Trophoblast cell (in vitro differentiated cells and primary cell): ENCODE data around the gene FAM76A.

Source experiments
- DNase-seq, 2 donors: peaks; one replicate each; pipeline ENCODE4 v3.0.0-alpha.2; 2016
- H2AFZ ChIP-seq: 2 replicates; pipeline ENCODE4 v1.6.1; 2013; ENCODE audit warnings: low read length, moderate library complexity, mild to moderate bottlenecking; ENCODE audit not compliant: insufficient read depth, poor library complexity
- H2AK5ac ChIP-seq: 2 replicates; pipeline ENCODE4 v1.6.1; 2013; ENCODE audit warnings: mild to moderate bottlenecking, low read length
- H2BK120ac ChIP-seq: 2 replicates; pipeline ENCODE4 v1.6.1; 2013; ENCODE audit warnings: low read length, mild to moderate bottlenecking, moderate library complexity; ENCODE audit not compliant: insufficient read depth, poor library complexity
- H2BK12ac ChIP-seq: 2 replicates; pipeline ENCODE4 v1.6.1; 2013; ENCODE audit warnings: mild to moderate bottlenecking, low read length, moderate library complexity
- H2BK5ac ChIP-seq: 2 replicates; pipeline ENCODE4 v1.6.1; 2013; ENCODE audit warnings: low read length, low read depth, moderate library complexity, mild to moderate bottlenecking; ENCODE audit not compliant: poor library complexity
- H3K14ac ChIP-seq: 2 replicates; pipeline ENCODE4 v1.6.1; 2013; ENCODE audit warnings: mild to moderate bottlenecking, low read length
- H3K18ac ChIP-seq: 2 replicates; pipeline ENCODE4 v1.6.1; 2013; ENCODE audit warnings: mild to moderate bottlenecking, low read length
- H3K23ac ChIP-seq: 2 replicates; pipeline ENCODE4 v1.6.1; 2013; ENCODE audit warnings: low read length
- H3K27ac ChIP-seq: 2 replicates; pipeline ENCODE4 v1.5.1; 2013; ENCODE audit warnings: low read depth, mild to moderate bottlenecking, inconsistent platforms, low read length, moderate library complexity
- H3K27me3 ChIP-seq: 2 replicates; pipeline ENCODE4 v1.6.1; 2013; ENCODE audit warnings: inconsistent platforms, mild to moderate bottlenecking, low read length, moderate library complexity; ENCODE audit not compliant: insufficient read depth
- H3K36me3 ChIP-seq, 2 experiments: 1 replicate in 1 of 2; 2 replicates in 1 of 2; pipeline ENCODE4 v1.6.1; 2013; ENCODE audit warnings: low read length in 2 of 2, mild to moderate bottlenecking in 2 of 2, moderate library complexity in 1 of 2; ENCODE audit not compliant: insufficient read depth in 2 of 2, control insufficient read depth in 1 of 2
- H3K4ac ChIP-seq: 2 replicates; pipeline ENCODE4 v1.6.1; 2013; ENCODE audit warnings: low read depth, mild to moderate bottlenecking, low read length, moderate library complexity
- H3K4me1 ChIP-seq, 2 experiments: 1 replicate in 1 of 2; 2 replicates in 1 of 2; pipeline ENCODE4 v1.6.1; 2013; ENCODE audit warnings: low read length in 2 of 2, mild to moderate bottlenecking in 2 of 2, moderate library complexity in 1 of 2; ENCODE audit not compliant: insufficient read depth in 2 of 2, control insufficient read depth in 1 of 2
- H3K4me2 ChIP-seq: 2 replicates; pipeline ENCODE4 v1.6.1; 2013; ENCODE audit warnings: inconsistent platforms, mild to moderate bottlenecking, low read length, moderate library complexity
- H3K4me3 ChIP-seq: 2 replicates; pipeline ENCODE4 v1.5.1; 2013; ENCODE audit warnings: mild to moderate bottlenecking, low read depth, low read length, inconsistent platforms
- H3K79me1 ChIP-seq: one replicate; pipeline ENCODE4 v1.6.1; 2013; ENCODE audit warnings: low read length
- H3K79me2 ChIP-seq: 2 replicates; pipeline ENCODE4 v1.6.1; 2013; ENCODE audit warnings: low read length, mild to moderate bottlenecking; ENCODE audit not compliant: control insufficient read depth, insufficient read depth, poor library complexity
- H3K9ac ChIP-seq: 2 replicates; pipeline ENCODE4 v1.6.1; 2013; ENCODE audit warnings: mild to moderate bottlenecking, low read length
- H3K9me3 ChIP-seq: 2 replicates; pipeline ENCODE4 v1.6.1; 2013; ENCODE audit warnings: low read depth, mild to moderate bottlenecking, control low read depth, inconsistent platforms, low read length; ENCODE audit not compliant: insufficient read depth
- H4K12ac ChIP-seq: 2 replicates; pipeline ENCODE4 v1.6.1; 2013; ENCODE audit warnings: low read depth, mild to moderate bottlenecking, low read length, moderate library complexity
- H4K8ac ChIP-seq: 2 replicates; pipeline ENCODE4 v1.6.1; 2013; ENCODE audit warnings: low read depth, mild to moderate bottlenecking, low read length, moderate library complexity
- H4K91ac ChIP-seq: one replicate; pipeline ENCODE4 v1.6.1; 2013; ENCODE audit warnings: low read depth, mild to moderate bottlenecking, low read length, moderate library complexity
- WGBS: extraction: QIAGEN DNeasy Blood & Tissue Kit; methylation state at CpG from one replicate; pipeline ENCODE4 v1.1.7; 2013; ENCODE audit warnings: missing lambda C conversion rate; ENCODE audit not compliant: insufficient read length, insufficient coverage; ENCODE audit errors: extremely low coverage; 5-methylcytosine and 5-hydroxymethylcytosine counted together

The FAM76A gene

GRCh38 chr1:27744556-27744955, 18.8 kb downstream of the FAM76A start:
- H3K36me3 ChIP-seq = peaks cover 15 to 27% of the 10 kb centered on the region in 2 experiments
- H3K4me1 ChIP-seq = no peaks in the 10 kb centered on the region
- no peak overlapping the region for H3K14ac ChIP-seq
- no peak overlapping the region for H4K8ac ChIP-seq
- H4K12ac ChIP-seq = no peak overlapping the region
- H3K4me2 ChIP-seq = no peak overlapping the region
- no peak overlapping the region for H3K4ac ChIP-seq
- no peak overlapping the region for H4K91ac ChIP-seq
- H2AFZ ChIP-seq = no peak overlapping the region
- no peaks in the 10 kb centered on the region for H3K79me1 ChIP-seq
- H3K23ac ChIP-seq = no peak overlapping the region
- WGBS = no CpG with 5 or more reads among the region's 5 CpGs
- H3K79me2 ChIP-seq = no peaks in the 10 kb centered on the region
- H2BK120ac ChIP-seq = no peak overlapping the region
- no peak overlapping the region for H3K9ac ChIP-seq
- no peak overlapping the region for H3K4me3 ChIP-seq
- no peak overlapping the region for H2BK12ac ChIP-seq
- no peak overlapping the region for H2AK5ac ChIP-seq
- DNase-seq = no peak
- H3K27me3 ChIP-seq = no peaks in the 10 kb centered on the region
- no peak overlapping the region for H2BK5ac ChIP-seq
- no peak overlapping the region for H3K18ac ChIP-seq
- H3K27ac ChIP-seq = no peak overlapping the region
- H3K9me3 ChIP-seq = no peaks in the 10 kb centered on the region

- no peak overlapping the region for H3K27ac ChIP-seq
- no peak overlapping the region for H3K4me2 ChIP-seq
- no peaks in the 10 kb centered on the region for H3K27me3 ChIP-seq
- H4K91ac ChIP-seq = no peak overlapping the region
- H3K36me3 ChIP-seq = peaks cover 13 to 28% of the 10 kb centered on the region in 2 experiments
- H3K4ac ChIP-seq = no peak overlapping the region
- no peak overlapping the region for H3K23ac ChIP-seq
- H3K14ac ChIP-seq = no peak overlapping the region
- no peak overlapping the region for H3K18ac ChIP-seq
- H2BK120ac ChIP-seq = no peak overlapping the region
- H2BK5ac ChIP-seq = no peak overlapping the region
- peak; percentile 73 to 92 for DNase-seq
- H3K79me2 ChIP-seq = no peaks in the 10 kb centered on the region
- no peak overlapping the region for H3K9ac ChIP-seq
- H4K8ac ChIP-seq = no peak overlapping the region
- H2AFZ ChIP-seq = no peak overlapping the region
- WGBS = no CpG with 5 or more reads among the region's 4 CpGs
- no peak overlapping the region for H3K4me3 ChIP-seq
- H2AK5ac ChIP-seq = no peak overlapping the region
- H2BK12ac ChIP-seq = no peak overlapping the region
- H3K4me1 ChIP-seq = no peaks in the 10 kb centered on the region
- no peaks in the 10 kb centered on the region for H3K9me3 ChIP-seq
- no peaks in the 10 kb centered on the region for H3K79me1 ChIP-seq
- no peak overlapping the region for H4K12ac ChIP-seq
These were observed 19.7 kb downstream of the FAM76A start for GRCh38 chr1:27745466-27745865.

- H4K91ac ChIP-seq = no peak overlapping the region
- H3K27ac ChIP-seq = no peak overlapping the region
- H3K4me2 ChIP-seq = no peak overlapping the region
- H3K4ac ChIP-seq = no peak overlapping the region
- no peak overlapping the region for H3K4me3 ChIP-seq
- H2AFZ ChIP-seq = no peak overlapping the region
- H3K9ac ChIP-seq = no peak overlapping the region
- H3K18ac ChIP-seq = no peak overlapping the region
- no peak for DNase-seq
- H4K8ac ChIP-seq = no peak overlapping the region
- H3K4me1 ChIP-seq = no peaks in the 10 kb centered on the region
- no peak overlapping the region for H2BK5ac ChIP-seq
- no CpG with 5 or more reads among the region's 3 CpGs for WGBS
- H3K36me3 ChIP-seq = peaks cover 18 to 34% of the 10 kb centered on the region in 2 experiments
- H3K79me1 ChIP-seq = no peaks in the 10 kb centered on the region
- H3K14ac ChIP-seq = no peak overlapping the region
- no peak overlapping the region for H2BK12ac ChIP-seq
- no peaks in the 10 kb centered on the region for H3K27me3 ChIP-seq
- no peak overlapping the region for H2BK120ac ChIP-seq
- H3K9me3 ChIP-seq = no peaks in the 10 kb centered on the region
- H2AK5ac ChIP-seq = no peak overlapping the region
- no peak overlapping the region for H3K23ac ChIP-seq
- H3K79me2 ChIP-seq = no peaks in the 10 kb centered on the region
- H4K12ac ChIP-seq = no peak overlapping the region
These were observed 26.6 kb downstream of the FAM76A start for GRCh38 chr1:27752360-27752759.

- no peaks in the 10 kb centered on the region for H3K4me1 ChIP-seq
- no CpG with 5 or more reads among the region's 1 CpG for WGBS
- no peak overlapping the region for H4K8ac ChIP-seq
- no peak overlapping the region for H3K4ac ChIP-seq
- no peaks in the 10 kb centered on the region for H3K79me1 ChIP-seq
- no peak overlapping the region for H3K4me3 ChIP-seq
- no peak overlapping the region for H2BK120ac ChIP-seq
- no peaks in the 10 kb centered on the region for H3K79me2 ChIP-seq
- H3K9ac ChIP-seq = no peak overlapping the region
- H3K18ac ChIP-seq = no peak overlapping the region
- H3K36me3 ChIP-seq = peaks cover 12 to 30% of the 10 kb centered on the region in 2 experiments
- H3K4me2 ChIP-seq = no peak overlapping the region
- no peak overlapping the region for H3K27ac ChIP-seq
- no peak for DNase-seq
- H2AK5ac ChIP-seq = no peak overlapping the region
- H2BK12ac ChIP-seq = no peak overlapping the region
- H3K9me3 ChIP-seq = no peaks in the 10 kb centered on the region
- H4K12ac ChIP-seq = no peak overlapping the region
- no peaks in the 10 kb centered on the region for H3K27me3 ChIP-seq
- H3K23ac ChIP-seq = no peak overlapping the region
- no peak overlapping the region for H3K14ac ChIP-seq
- H2BK5ac ChIP-seq = no peak overlapping the region
- no peak overlapping the region for H2AFZ ChIP-seq
- no peak overlapping the region for H4K91ac ChIP-seq
These were observed 29.5 kb downstream of the FAM76A start for GRCh38 chr1:27755286-27755685.
